Measurements from ENCODE around the gene PCDH12.

Gene PCDH12

GRCh38 chr5:141958113-141958512, at the start of gene PCDH12:
Gene PCDH12 (minus strand): TSS chr5:141958202. CDS start chr5:141957851, 351 bp downstream.
- no peak for TF ChIP-seq ZNF274 (IDR thresholded peaks at IDR 0.05; ENCODE audit: low read depth, low read length)
- H3K4me3 ChIP-seq (ENCODE audit: low read length) = no peak within 1 kb of the TSS

- no peak for TF ChIP-seq ZNF274 (IDR thresholded peaks at IDR 0.05; ENCODE audit: low read depth, low read length)
- no peak overlapping the region for H3K4me3 ChIP-seq (ENCODE audit: low read length)
These were observed 49.2 kb upstream of the PCDH12 start for GRCh38 chr5:142007237-142007544.

- no peak for TF ChIP-seq ZNF274 (IDR thresholded peaks at IDR 0.05; ENCODE audit: low read depth, low read length)
- no peak overlapping the region for H3K4me3 ChIP-seq (ENCODE audit: low read length)
These were observed 48.6 kb upstream of the PCDH12 start for GRCh38 chr5:142006363-142007236.

GRCh38 chr5:142003266-142003800, 45.3 kb upstream of the PCDH12 start:
- no peak for TF ChIP-seq ZNF274 (IDR thresholded peaks at IDR 0.05; ENCODE audit: low read depth, low read length)
- no peak overlapping the region for H3K4me3 ChIP-seq (ENCODE audit: low read length)

GRCh38 chr5:142000704-142001484, 42.9 kb upstream of the PCDH12 start:
- no peak for TF ChIP-seq ZNF274 (IDR thresholded peaks at IDR 0.05; ENCODE audit: low read depth, low read length)

GRCh38 chr5:142000173-142000572, 42.2 kb upstream of the PCDH12 start:
- no peak for TF ChIP-seq ZNF274 (IDR thresholded peaks at IDR 0.05; ENCODE audit: low read depth, low read length)
- no peak overlapping the region for H3K4me3 ChIP-seq (ENCODE audit: low read length)

More at GRCh38 chr5:142000704-142001484, 42.9 kb upstream of the PCDH12 start:
- H3K4me3 ChIP-seq (ENCODE audit: low read length) = no peak overlapping the region

GRCh38 chr5:141997358-141997960, 39.5 kb upstream of the PCDH12 start:
- no peak for TF ChIP-seq ZNF274 (IDR thresholded peaks at IDR 0.05; ENCODE audit: low read depth, low read length)
- no peak overlapping the region for H3K4me3 ChIP-seq (ENCODE audit: low read length)

GRCh38 chr5:141995656-141996055, 37.7 kb upstream of the PCDH12 start:
- TF ChIP-seq ZNF274 (IDR thresholded peaks at IDR 0.05; ENCODE audit: low read depth, low read length) = no peak
- H3K4me3 ChIP-seq (ENCODE audit: low read length) = no peak overlapping the region

GRCh38 chr5:141994511-141995136, 36.6 kb upstream of the PCDH12 start:
- TF ChIP-seq ZNF274 (IDR thresholded peaks at IDR 0.05; ENCODE audit: low read depth, low read length) = no peak
- H3K4me3 ChIP-seq (ENCODE audit: low read length) = no peak overlapping the region

- no peak for TF ChIP-seq ZNF274 (IDR thresholded peaks at IDR 0.05; ENCODE audit: low read depth, low read length)
- no peak overlapping the region for H3K4me3 ChIP-seq (ENCODE audit: low read length)
These were observed 34.5 kb upstream of the PCDH12 start for GRCh38 chr5:141992349-141992963.

- H3K4me3 ChIP-seq (ENCODE audit: low read length) = no peak overlapping the region
- no peak for TF ChIP-seq ZNF274 (IDR thresholded peaks at IDR 0.05; ENCODE audit: low read depth, low read length)
These were observed 31.7 kb upstream of the PCDH12 start for GRCh38 chr5:141989720-141990119.

- no peak overlapping the region for H3K4me3 ChIP-seq (ENCODE audit: low read length)
- TF ChIP-seq ZNF274 (IDR thresholded peaks at IDR 0.05; ENCODE audit: low read depth, low read length) = no peak
These were observed 28.1 kb upstream of the PCDH12 start for GRCh38 chr5:141986072-141986471.

- no peak for TF ChIP-seq ZNF274 (IDR thresholded peaks at IDR 0.05; ENCODE audit: low read depth, low read length)
- H3K4me3 ChIP-seq (ENCODE audit: low read length) = no peak overlapping the region
These were observed 24.6 kb upstream of the PCDH12 start for GRCh38 chr5:141982626-141983025.

All from GM08714 (cell line).